GM12872 (cell line): Measurements from ENCODE around the gene PKIB.

Experiments used
- CTCF ChIP-seq: IDR thresholded peaks from 3 replicates; pipeline ENCODE4 v1.5.1; 2011; ENCODE audit warnings: low read depth, mild to moderate bottlenecking, low read length, moderate library complexity; ENCODE audit not compliant: insufficient read depth

Gene PKIB

GRCh38 chr6:122610690-122611455 is 668 bp downstream of the PKIB start:
- TF ChIP-seq CTCF = peak; percentile 17; the same call in 1 of the 3 replicates

- TF ChIP-seq CTCF = no peak
Measured at GRCh38 chr6:122612838-122613237, 2.6 kb downstream of the PKIB start.

DNA sequence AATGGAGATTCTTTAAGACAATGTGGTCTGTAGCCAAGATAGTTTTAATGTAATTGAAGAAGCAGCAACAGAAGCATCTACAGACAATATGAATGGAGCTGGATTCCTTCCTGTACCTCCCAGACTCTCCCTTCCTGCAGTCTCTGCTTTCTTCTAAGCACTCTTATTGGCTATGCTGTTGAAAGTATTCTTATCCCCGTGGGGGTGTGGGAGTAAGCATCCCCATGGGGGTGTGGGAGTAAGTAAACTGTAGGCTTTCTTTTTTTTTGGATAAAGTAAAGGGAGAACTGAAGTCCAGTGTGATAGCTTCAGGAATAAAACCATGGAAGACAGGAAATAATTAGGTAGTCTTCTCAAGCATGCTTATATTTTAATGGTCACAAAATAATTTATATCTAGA is 4.1 kb downstream of the PKIB start:
- TF ChIP-seq CTCF = no peak

- no peak for TF ChIP-seq CTCF
Measured at GRCh38 chr6:122615409-122615808, 5.2 kb downstream of the PKIB start.

DNA sequence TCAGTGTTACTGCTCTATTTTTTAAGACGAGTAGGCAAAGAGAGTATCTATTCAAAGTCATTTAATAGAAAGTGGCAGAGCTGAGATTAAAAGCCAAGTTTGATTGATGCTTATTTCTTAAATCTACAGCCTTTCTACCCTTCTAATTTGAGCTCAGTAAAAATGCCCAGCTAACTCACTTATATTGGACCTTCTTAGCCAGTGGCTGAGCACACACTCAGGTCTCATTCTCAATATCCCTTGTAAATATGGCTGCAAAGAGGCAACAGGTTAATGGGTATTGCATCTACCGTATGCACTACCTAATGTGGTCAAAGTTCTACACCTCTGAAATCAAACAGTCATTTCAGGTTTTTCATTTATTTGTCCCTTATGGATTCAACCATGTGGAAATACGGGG is 6.7 kb downstream of the PKIB start:
- TF ChIP-seq CTCF = no peak

- no peak for TF ChIP-seq CTCF
Measured at GRCh38 chr6:122619309-122619708, 9.1 kb downstream of the PKIB start.

DNA sequence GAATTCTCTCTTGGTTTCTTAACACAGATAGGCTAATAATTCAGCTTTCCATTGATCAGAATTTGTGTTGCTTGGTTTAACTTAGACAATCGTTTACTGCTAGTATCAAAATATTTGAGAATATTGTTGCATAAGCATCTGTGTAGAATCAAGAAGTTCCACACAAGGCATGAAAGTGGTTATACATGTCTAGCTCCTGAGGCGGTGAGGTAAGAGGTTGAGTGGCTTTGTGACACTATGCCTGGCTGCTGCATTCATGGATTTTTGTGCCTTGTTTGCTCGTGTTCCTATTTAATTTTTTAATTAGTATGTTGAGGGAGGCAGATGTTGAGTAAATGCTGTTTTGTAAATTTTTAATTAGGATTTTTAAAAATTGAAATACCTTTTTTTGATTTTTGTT is 10.2 kb downstream of the PKIB start:
- no peak for TF ChIP-seq CTCF

- TF ChIP-seq CTCF = no peak
Measured at GRCh38 chr6:122620902-122621301, 10.7 kb downstream of the PKIB start.
